Right atrium auricular region (tissue), 2 donors: ENCODE data around the gene KLF3. TPM values are rescaled to one million over a fixed set of nuclear protein-coding genes. Genes with fewer than 3 reads are reported as not detected.

Experiments
- DNase-seq: peaks from one replicate; pipeline ENCODE4 v3.0.0-alpha.2; 2019; ENCODE audit warnings: low spot score
- H3K27ac ChIP-seq, 2 donors: fragments of 200-600 bp; sonication (generic); 1 replicate in 1 of 2; 2 replicates in 1 of 2; pipeline ENCODE4 v1.5.1; 2016 to 2019
- H3K27me3 ChIP-seq, 2 donors: fragments of 200-600 bp; sonication (generic); one replicate each; pipeline versions ENCODE4 v1.5.1 to v1.6.0; 2017 to 2019
- H3K36me3 ChIP-seq: fragments of 200-600 bp; sonication (generic); one replicate; pipeline ENCODE4 v1.5.1; 2016
- H3K4me1 ChIP-seq, 2 donors: fragments of 200-600 bp; sonication (generic); one replicate each; pipeline versions ENCODE4 v1.5.1 to v1.6.0; 2017 to 2019
- H3K4me3 ChIP-seq, 2 donors: fragments of 200-600 bp; sonication (generic); 1 replicate in 1 of 2; 2 replicates in 1 of 2; pipeline ENCODE4 v1.5.1; 2017 to 2019; ENCODE audit warnings: mild to moderate bottlenecking in 1 of 2, moderate library complexity in 1 of 2
- H3K9me3 ChIP-seq, 2 donors: fragments of 200-600 bp; sonication (generic); one replicate each; pipeline ENCODE4 v1.5.1; 2019
- total RNA-seq, 2 donors: library from RNA; depleted of rRNA; stranded (reverse); fragments of >200 nt; gene quantifications; one replicate each; pipeline ENCODE4 v1.1.0, GENCODE V29; 2016
- TF ChIP-seq, protein P1 (sequence below), 2 donors: fragments of 200-600 bp; sonication (generic); IDR thresholded peaks; one replicate each; pipeline ENCODE4 v1.5.1; 2019; ENCODE audit warnings: antibody characterized with exemption in 2 of 2

The KLF3 gene
- total RNA-seq, 2 donors from 2014 or later, result 22.6 to 28.8 TPM

DNA sequence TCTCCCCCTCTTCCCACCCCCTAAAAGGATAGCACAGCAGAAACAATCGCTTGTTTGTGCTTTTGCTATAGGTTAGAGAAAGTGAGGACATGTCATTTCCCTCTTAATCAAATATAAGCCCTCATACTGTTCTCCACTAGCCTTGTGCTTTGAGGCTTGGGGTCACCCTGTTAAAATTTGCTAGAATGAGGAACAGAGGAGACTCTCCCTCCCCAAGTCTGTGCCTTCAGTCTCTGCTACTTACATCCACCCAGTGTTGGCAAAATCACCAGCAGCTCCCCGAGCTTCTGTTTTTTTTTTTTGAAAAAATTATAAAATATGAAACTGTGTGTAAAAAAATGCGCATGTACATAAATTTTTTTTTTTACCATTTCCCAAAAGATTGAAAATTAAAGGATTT, 19.3 kb downstream of the KLF3 start:
- Histone ChIP-seq H3K4me1 (peaks cover 0 to 67% of the 10 kb centered on the region in 2 donors), H3K9me3 (no peaks in the 10 kb centered on the region), H3K27me3 (no peaks in the 10 kb centered on the region), H3K36me3 (peaks cover 23% of the 10 kb centered on the region), H3K4me3 (no peak overlapping the region), H3K27ac (no peak overlapping the region)
- DNase-seq, result no peak
- TF ChIP-seq, protein P1, sequence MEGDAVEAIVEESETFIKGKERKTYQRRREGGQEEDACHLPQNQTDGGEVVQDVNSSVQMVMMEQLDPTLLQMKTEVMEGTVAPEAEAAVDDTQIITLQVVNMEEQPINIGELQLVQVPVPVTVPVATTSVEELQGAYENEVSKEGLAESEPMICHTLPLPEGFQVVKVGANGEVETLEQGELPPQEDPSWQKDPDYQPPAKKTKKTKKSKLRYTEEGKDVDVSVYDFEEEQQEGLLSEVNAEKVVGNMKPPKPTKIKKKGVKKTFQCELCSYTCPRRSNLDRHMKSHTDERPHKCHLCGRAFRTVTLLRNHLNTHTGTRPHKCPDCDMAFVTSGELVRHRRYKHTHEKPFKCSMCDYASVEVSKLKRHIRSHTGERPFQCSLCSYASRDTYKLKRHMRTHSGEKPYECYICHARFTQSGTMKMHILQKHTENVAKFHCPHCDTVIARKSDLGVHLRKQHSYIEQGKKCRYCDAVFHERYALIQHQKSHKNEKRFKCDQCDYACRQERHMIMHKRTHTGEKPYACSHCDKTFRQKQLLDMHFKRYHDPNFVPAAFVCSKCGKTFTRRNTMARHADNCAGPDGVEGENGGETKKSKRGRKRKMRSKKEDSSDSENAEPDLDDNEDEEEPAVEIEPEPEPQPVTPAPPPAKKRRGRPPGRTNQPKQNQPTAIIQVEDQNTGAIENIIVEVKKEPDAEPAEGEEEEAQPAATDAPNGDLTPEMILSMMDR (IDR thresholded peaks at IDR 0.05), result no peak

DNA sequence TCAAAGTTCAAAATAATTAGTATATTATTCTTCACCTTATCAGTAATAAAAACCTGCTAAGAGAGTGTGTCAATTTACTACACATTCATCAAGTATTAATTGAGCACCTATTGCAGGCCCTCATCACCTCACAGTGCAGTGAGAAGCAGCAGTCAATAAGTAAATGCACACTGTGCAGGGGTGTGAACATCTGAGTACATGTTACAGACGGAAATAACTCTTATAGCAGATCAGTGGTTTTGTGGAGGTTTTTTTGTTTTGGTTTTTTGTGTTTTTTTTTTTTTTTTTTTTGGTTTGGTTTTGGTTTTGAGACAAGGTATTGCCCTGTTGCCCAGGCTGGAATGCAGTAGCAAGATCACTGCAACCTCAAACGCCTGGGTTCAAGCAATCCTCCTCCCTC, 20.3 kb downstream of the KLF3 start:
- Histone ChIP-seq H3K9me3 (no peaks in the 10 kb centered on the region), H3K27ac (peak overlapping the region in 1 of 2 donors; percentile 53), H3K4me3 (no peak overlapping the region), H3K4me1 (peaks cover 0 to 71% of the 10 kb centered on the region in 2 donors), H3K27me3 (no peaks in the 10 kb centered on the region), H3K36me3 (peaks cover 33% of the 10 kb centered on the region)
- TF ChIP-seq, protein P1 (IDR thresholded peaks at IDR 0.05), result no peak
- DNase-seq, result no peak

DNA sequence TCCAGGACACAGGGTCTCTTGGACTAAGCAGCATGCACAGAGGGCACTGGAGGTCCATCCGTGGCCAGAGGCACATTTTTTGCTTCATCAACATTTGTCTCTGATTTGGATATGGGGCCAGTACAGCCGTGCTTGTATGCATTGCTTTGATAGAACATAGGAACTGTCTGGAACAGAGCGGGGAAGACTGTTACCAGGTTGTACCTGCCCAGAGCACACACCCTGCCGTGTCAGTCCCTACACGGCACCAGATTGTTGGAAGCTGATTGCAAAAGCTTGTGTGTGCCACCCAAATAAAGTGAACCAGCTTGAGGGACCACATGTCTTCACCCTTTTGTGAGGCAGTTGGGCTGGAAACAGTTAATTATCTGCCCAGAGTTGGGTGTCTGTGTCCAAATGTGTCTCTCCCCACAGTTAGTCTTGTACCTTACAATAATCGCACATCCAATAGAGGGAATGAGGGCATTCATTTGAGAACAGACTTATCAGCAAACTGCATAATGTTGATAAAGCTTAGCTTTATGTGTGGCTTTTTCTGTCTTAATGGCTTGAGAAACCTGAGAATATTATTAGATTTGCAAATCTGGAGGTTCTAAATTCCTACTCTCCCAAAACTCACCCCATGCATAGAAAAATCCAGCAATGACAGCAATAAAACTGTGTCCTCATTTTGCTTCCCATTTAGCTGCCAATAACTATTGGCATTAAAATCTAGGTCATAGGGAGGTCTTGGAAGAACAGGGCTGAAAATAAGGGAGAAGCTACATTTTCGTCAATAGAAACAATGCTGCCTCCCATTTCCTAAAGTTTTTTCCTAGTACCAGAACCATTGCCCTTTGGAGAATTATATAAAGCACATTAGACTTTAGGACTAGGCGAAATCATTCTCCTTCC, 21.2 kb downstream of the KLF3 start:
- TF ChIP-seq, protein P1 (IDR thresholded peaks at IDR 0.05), result no peak
- H3K27ac ChIP-seq, result peak overlapping the region in 1 of 2 donors; percentile 53
- no peak for DNase-seq
- H3K27me3 ChIP-seq, result no peaks in the 10 kb centered on the region
- no peaks in the 10 kb centered on the region for H3K9me3 ChIP-seq
- H3K4me1 ChIP-seq, result peaks cover 0 to 73% of the 10 kb centered on the region in 2 donors
- H3K4me3 ChIP-seq, result no peak overlapping the region
- peaks cover 42% of the 10 kb centered on the region for H3K36me3 ChIP-seq

DNA sequence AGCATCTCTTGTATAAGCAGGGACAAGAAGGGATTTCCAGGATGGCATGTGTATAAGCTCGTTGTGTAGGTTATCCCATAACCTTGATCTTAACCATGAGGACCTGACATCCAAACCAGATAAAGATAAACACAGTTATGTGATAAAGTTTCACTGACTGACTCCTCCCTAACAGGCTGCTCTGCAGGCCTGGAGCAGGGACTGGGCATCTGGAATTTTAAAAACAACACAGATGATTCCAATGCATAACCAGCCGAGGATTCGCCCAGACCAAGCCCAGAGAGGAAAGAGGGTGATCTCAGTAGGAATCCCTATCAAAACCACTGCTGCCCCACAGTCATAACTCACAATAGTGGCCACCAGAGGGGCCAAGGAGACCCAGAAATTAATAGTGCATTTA, 22.7 kb downstream of the KLF3 start:
- Histone ChIP-seq H3K4me3 (no peak overlapping the region), H3K27me3 (no peaks in the 10 kb centered on the region), H3K9me3 (no peaks in the 10 kb centered on the region), H3K36me3 (peaks cover 44% of the 10 kb centered on the region), H3K4me1 (peaks cover 0 to 73% of the 10 kb centered on the region in 2 donors), H3K27ac (no peak overlapping the region)
- no peak for DNase-seq
- TF ChIP-seq, protein P1 (IDR thresholded peaks at IDR 0.05), result no peak

DNA sequence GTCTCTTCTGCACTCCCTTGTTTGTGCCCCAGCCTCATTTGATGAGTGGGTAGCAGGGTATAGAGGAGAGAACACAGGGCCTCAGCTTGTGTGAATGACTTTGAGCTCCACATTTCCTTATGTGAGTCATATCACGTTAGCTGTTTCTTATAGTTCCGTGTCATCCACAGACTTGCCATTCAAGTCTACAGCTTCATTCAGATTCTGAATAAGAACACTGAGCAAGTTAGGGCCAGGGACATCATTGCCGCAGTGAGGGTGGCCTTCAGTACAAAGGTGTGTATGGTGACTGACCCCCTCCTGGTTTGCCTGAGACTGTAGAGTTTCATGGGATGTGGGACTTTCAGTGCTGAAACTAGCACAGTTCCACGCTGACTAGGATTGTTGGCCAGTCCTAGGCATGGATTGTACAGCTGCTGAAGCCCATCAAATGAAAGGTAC, 23.6 kb downstream of the KLF3 start:
- peaks cover 37% of the 10 kb centered on the region for H3K36me3 ChIP-seq
- H3K4me1 ChIP-seq, result peaks cover 0 to 77% of the 10 kb centered on the region in 2 donors
- H3K27ac ChIP-seq, result no peak overlapping the region

More for the DNA sequence above, 23.6 kb downstream of the KLF3 start:
- Histone ChIP-seq H3K4me3 (no peak overlapping the region), H3K27me3 (no peaks in the 10 kb centered on the region), H3K9me3 (no peaks in the 10 kb centered on the region)
- no peak for DNase-seq
- TF ChIP-seq, protein P1 (IDR thresholded peaks at IDR 0.05), result no peak
